A673 (cell line): ENCODE measurements around the gene PALD1.

Experiments
- CTCF ChIP-seq: fragments of 300-800, 200-600 bp; sonication (generic); conservative IDR thresholded peaks from 2 replicates; pipeline ENCODE4 v1.5.1; 2017; ENCODE audit warnings: low read depth, mild to moderate bottlenecking, antibody characterized with exemption, low read length, moderate library complexity, mixed read lengths
- EZH2 ChIP-seq: fragments of 200-600 bp; sonication (generic); IDR thresholded peaks from 2 replicates; pipeline ENCODE4 v1.6.1; 2017; ENCODE audit warnings: borderline replicate concordance, low read depth, mild to moderate bottlenecking, mixed read lengths, antibody characterized with exemption, low read length; ENCODE audit not compliant: poor library complexity, severe bottlenecking

GRCh38 chr10:70437721-70438120 lies 40.8 kb upstream of the PALD1 start:
- TF ChIP-seq CTCF: no peak
- TF ChIP-seq EZH2: no peak
